IPS-18c (cell line): ENCODE results near the gene NOVA2.

Experiments used
- H3K4me3 ChIP-seq: 2 replicates; pipeline ENCODE4 v1.7.0; 2013; ENCODE audit warnings: low read depth, mild to moderate bottlenecking, low read length, moderate library complexity; ENCODE audit not compliant: insufficient read depth
- H3K9me3 ChIP-seq: one replicate; pipeline ENCODE4 v1.6.1; 2013; ENCODE audit warnings: mild to moderate bottlenecking, low read length, moderate library complexity; ENCODE audit not compliant: control insufficient read depth, insufficient read depth

The NOVA2 gene

GRCh38 chr19:45952686-45953505, 20.8 kb downstream of the NOVA2 start:
- H3K9me3 ChIP-seq: no peaks in the 10 kb centered on the region
- peak overlapping the region; percentile 78 for H3K4me3 ChIP-seq

- Histone ChIP-seq H3K4me3 (no peak overlapping the region; the same call in 1 of the 2 replicates), H3K9me3 (no peaks in the 10 kb centered on the region)
Observed at GRCh38 chr19:45952341-45952685, 21.4 kb downstream of the NOVA2 start.

DNA sequence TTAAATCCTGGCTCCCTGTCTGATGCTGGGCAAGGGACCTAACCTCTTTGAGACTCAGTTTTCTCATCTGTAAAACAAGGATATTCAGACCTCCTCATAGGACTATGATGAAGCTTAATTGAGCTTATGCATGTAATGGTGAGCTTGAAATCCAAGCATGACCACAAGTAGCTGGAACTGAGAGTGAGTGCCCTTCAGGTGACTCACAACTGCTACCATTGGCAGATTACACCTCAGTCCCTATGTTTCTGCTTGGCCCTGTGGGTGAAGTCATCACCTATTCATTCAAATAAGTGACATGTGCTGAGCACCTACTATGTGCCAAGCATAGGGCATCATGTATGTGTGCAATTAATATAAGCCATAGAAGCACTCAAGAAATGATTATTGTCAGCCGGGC, 25.7 kb downstream of the NOVA2 start:
- peaks cover 3% of the 10 kb centered on the region for H3K9me3 ChIP-seq

GRCh38 chr19:45940515-45940805, 33.2 kb downstream of the NOVA2 start:
- Histone ChIP-seq H3K4me3 (no peak overlapping the region), H3K9me3 (peaks cover 3% of the 10 kb centered on the region)

More for the DNA sequence above, 25.7 kb downstream of the NOVA2 start:
- no peak overlapping the region for H3K4me3 ChIP-seq

- no peak overlapping the region for H3K4me3 ChIP-seq
- peaks cover 3% of the 10 kb centered on the region for H3K9me3 ChIP-seq
Observed at GRCh38 chr19:45939792-45940514, 33.7 kb downstream of the NOVA2 start.

- H3K4me3 ChIP-seq: no peak overlapping the region
- no peaks in the 10 kb centered on the region for H3K9me3 ChIP-seq
Observed at GRCh38 chr19:45938733-45939319, 34.8 kb downstream of the NOVA2 start.

DNA sequence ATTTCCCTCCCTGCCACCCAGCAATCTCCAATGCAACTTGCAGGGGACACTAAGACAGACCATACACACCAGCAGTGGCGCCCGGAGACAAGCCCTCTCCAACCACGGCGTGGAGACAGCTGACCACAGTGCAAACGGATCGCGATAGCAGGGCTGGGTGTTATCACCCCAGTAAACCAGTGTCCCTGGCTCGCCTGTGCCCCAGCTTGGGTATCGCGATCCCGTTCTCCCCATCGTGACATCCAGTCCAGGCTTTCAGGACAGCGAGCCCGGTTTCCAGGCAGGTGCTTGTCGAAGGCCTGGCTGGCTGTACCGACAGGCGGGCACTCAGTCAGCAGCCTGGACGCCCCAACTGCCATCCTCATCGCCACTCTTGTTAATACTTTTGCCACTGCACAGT, 38.4 kb downstream of the NOVA2 start:
- Histone ChIP-seq H3K9me3 (no peaks in the 10 kb centered on the region), H3K4me3 (no peak overlapping the region)

DNA sequence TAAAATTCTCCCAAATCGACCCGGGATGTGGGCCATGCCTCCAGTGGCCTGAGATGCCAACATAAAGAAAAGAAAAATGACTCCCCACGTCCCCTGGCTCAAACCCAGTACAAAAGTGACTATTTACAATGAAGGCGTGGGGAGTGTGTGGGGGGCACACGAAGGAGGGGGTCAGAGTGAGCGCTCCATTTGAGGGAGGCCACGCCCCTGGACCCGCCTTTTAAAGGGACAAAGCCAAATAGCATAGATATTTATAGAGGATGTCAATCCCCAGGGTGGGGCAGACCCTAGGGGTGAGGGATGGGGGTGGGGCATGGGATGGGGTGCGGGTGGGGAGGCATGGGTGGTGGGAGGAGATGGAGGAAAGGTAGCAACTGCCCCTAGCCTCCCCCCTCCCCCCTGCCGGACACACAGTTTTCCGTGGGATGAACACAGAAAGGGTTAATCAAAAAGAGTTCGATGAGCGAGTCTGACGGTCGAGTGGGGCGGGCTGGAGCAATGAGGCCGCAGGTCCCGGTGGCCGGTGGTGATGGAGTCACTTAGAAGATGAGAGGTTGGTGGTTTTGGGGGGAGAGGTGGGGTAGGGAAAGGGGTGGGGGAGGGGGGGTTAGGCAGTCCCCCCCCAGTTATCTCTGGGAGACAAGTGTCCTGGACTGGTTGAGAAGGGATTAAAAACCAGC, 39.0 kb downstream of the NOVA2 start:
- no peak overlapping the region for H3K4me3 ChIP-seq
- H3K9me3 ChIP-seq: no peaks in the 10 kb centered on the region

- no peak overlapping the region for H3K4me3 ChIP-seq
- H3K9me3 ChIP-seq: no peaks in the 10 kb centered on the region
Observed at GRCh38 chr19:45933759-45934158, 39.9 kb downstream of the NOVA2 start.

GRCh38 chr19:45931055-45931454, 42.6 kb downstream of the NOVA2 start:
- Histone ChIP-seq H3K4me3 (no peak overlapping the region), H3K9me3 (no peaks in the 10 kb centered on the region)

GRCh38 chr19:45929247-45929646, 44.4 kb downstream of the NOVA2 start:
- H3K4me3 ChIP-seq: no peak overlapping the region
- H3K9me3 ChIP-seq: no peaks in the 10 kb centered on the region

DNA sequence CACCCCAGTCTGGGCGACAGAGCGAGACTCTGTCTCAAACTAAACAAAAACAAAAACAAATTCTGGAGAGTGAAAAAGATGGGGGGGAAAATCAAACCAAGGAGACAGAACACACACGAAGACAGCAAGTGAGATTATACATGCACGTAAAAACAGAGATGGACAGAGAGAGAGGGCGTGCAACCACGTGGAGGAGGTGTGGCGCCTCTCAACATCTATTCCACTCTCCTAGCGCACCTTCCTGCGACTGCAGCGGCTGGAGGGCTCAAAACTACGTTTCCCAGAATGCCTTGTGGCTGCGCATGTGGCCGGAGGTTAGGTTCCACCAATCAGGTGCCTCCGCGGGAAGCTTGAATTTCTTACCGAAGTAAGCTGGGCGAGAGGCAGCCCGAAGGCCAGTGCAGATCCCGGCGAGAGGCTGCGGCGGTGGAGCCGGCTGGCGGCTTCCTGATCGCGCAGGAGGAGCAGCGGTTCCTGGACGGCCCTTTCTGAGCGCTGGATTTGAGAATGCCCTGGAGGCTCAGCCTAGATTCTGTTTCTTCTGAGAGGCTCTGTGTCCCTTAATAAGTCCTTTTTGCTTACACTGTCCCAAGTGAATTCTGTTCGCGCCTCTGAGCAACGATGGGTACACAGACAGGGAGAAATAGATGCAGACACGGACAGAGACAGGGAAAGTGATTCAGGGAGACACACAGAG, 46.0 kb downstream of the NOVA2 start:
- H3K4me3 ChIP-seq: peak overlapping the region; percentile 49; the same call in 1 of the 2 replicates
- no peaks in the 10 kb centered on the region for H3K9me3 ChIP-seq

DNA sequence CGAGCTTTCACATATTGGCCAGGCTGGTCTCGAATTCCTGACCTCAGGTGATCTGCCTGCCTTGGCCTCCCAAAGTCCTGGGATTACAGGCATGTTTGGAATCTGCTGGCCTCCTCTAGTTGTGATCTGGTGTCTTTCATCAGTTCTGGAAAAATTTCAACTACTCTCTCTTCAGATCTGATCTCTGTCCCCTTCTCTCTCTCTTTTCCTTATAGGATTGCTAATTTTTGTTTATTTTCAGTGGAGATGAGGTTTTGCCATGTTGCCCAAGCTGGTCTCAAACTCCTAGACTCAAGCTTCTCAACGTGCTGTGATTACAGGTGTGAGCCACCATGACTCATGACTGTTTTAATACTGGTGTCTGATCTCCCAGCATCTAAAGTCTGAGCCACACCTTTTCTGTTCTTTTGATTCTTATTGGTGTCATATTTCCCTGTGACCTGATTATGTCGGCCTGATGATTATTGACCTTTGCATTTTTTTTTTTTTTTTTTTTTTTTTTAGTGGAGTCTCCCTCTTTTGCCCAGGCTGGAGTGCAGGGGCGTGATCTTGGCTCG, 48.7 kb downstream of the NOVA2 start:
- H3K4me3 ChIP-seq: no peak overlapping the region
- H3K9me3 ChIP-seq: no peaks in the 10 kb centered on the region

DNA sequence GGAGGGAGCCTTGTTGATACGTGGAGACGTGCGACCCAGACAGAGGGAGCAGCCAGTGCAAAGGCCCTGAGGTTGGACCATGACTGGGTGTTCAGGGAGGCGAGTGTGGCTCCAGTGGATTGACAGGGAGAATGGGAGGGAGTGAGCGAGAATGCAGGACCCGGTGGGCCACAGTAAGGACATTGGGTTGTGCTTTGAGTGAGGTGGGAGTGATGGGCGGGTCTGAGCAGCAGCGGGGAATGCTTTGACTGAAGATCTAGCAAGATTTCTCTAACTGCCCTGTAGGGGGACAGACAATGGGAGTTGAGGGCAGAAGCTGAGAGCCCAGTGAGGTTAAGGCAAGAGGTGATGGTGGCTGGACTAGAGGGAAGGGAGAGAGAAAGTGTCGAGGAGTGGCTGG, 51.4 kb downstream of the NOVA2 start:
- Histone ChIP-seq H3K4me3 (no peak overlapping the region), H3K9me3 (no peaks in the 10 kb centered on the region)

- Histone ChIP-seq H3K4me3 (no peak overlapping the region), H3K9me3 (no peaks in the 10 kb centered on the region)
Observed at GRCh38 chr19:45920458-45920857, 53.2 kb downstream of the NOVA2 start.

- H3K4me3 ChIP-seq: no peak overlapping the region
- no peaks in the 10 kb centered on the region for H3K9me3 ChIP-seq
Observed at GRCh38 chr19:45919678-45920077, 54.0 kb downstream of the NOVA2 start.

GRCh38 chr19:45918721-45919120, 54.9 kb downstream of the NOVA2 start:
- Histone ChIP-seq H3K9me3 (no peaks in the 10 kb centered on the region), H3K4me3 (no peak overlapping the region)
